Heart left ventricle (tissue), 13 donors: ENCODE measurements around the gene CAP1.

ENCODE experiments used
- CTCF ChIP-seq, 12 donors: fragments of 200-600 bp; sonication (generic) in 4 of 12; IDR thresholded peaks; one replicate each; pipeline versions ENCODE4 v1.5.0 to v1.8.0; 2018 to 2022; ENCODE audit warnings: antibody characterized with exemption in 12 of 12, mild to moderate bottlenecking in 5 of 12
- POLR2A ChIP-seq, 2 donors: fragments of 450-650 bp; IDR thresholded peaks; one replicate each; pipeline ENCODE4 v1.6.1; 2017; ENCODE audit warnings: antibody characterized with exemption in 2 of 2, mild to moderate bottlenecking in 2 of 2, moderate library complexity in 2 of 2
- donor health status: ischemic (EF 13 %, LVEDD 7.1; RV severe dilation, severe dysfunction).
- donor health status: DM: no; HTN: yes; CAD: no.
- donor health status: DM: no; HTN: no; CAD: no.
- donor health status: ischemic (EF 25% LVEDD 6.9; RV normal size, moderate dysfunction).
- donor health status: ischemic (EF 25% LVEDD 5.7; RV mildly dilated, moderate dysfunction).
- donor health status: ischemic (EF 35%, LVEDD 5.7; RV mildly dilated, moderate dysfunction).
- donor health status: nonischemic (EF 11% LVEDD 7.7; RV severe dilation, severe dysfunction).
- donor health status: DM: yes; HTN: yes; CAD: no.
- donor health status: PGD.
- donor health status: ischemic (EF 29% LVEDD 5.4; RV normal size, mild dysfunction).
- donor health status: nonischemic (EF 23%, LVEDD 6.1; RV moderate dilation, normal function).

DNA sequence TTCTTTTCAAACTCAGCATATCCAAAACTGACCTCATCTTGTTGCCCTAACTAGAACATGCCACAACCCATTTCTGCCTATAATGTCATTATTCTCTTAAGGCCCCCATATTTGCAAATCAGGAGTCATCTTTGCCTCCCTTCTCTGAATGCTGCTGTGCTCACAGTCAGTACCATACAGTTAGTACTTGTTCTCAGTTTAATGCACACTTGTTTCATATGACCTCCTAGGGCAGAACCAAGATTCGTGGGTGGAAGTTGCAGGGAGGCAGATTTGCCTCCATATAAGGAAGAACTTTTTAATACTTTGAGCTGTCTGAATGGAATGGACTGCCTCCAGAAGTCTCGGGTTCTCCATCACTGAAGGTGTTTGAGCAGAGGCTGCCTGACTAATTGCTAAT lies 9.2 kb downstream of the CAP1 start:
- no peak for TF ChIP-seq CTCF (IDR thresholded peaks at IDR 0.05)
- no peak for TF ChIP-seq POLR2A (IDR thresholded peaks at IDR 0.05)
